Heart right ventricle (tissue), 16 donors: ENCODE results near the gene SPNS2. TPM values are rescaled to one million over a fixed set of nuclear protein-coding genes. Genes with fewer than 3 reads are reported as not detected.
A peak's percentile ranks its signal among the peaks of the same experiment; 100 is the strongest.

Source experiments
- ATAC-seq, 8 donors: fragments of 200-7000 bp; cut with Tn5 transposase; one replicate each; pipeline ENCODE4 v1.9.1; 2020; ENCODE audit warnings: mild to moderate bottlenecking in 8 of 8, moderate library complexity in 8 of 8, moderate number of reproducible peaks in 1 of 8
- DNase-seq, 2 donors: peaks; one replicate each; pipeline ENCODE4 v3.0.0-alpha.2; 2020
- H3K27ac ChIP-seq, 10 donors: fragments of 200-600 bp; sonication (generic) in 2 of 10; one replicate each; pipeline versions ENCODE4 v1.5.0 to v1.8.0; 2020 to 2022; ENCODE audit warnings: mild to moderate bottlenecking in 3 of 10
- H3K27me3 ChIP-seq, 7 donors: fragments of 200-600 bp; one replicate each; pipeline ENCODE4 v1.8.0; 2021 to 2022; ENCODE audit warnings: mild to moderate bottlenecking in 2 of 7
- H3K36me3 ChIP-seq, 9 donors: fragments of 200-600 bp; sonication (generic) in 1 of 9; one replicate each; pipeline versions ENCODE4 v1.5.0 to v1.8.0; 2020 to 2022; ENCODE audit warnings: mild to moderate bottlenecking in 2 of 9
- H3K4me1 ChIP-seq, 9 donors: fragments of 200-600 bp; sonication (generic) in 1 of 9; one replicate each; pipeline versions ENCODE4 v1.5.0 to v1.8.0; 2020 to 2022; ENCODE audit warnings: mild to moderate bottlenecking in 4 of 9
- H3K4me3 ChIP-seq, 10 donors: fragments of 200-600 bp; sonication (generic) in 2 of 10; one replicate each; pipeline versions ENCODE4 v1.5.0 to v1.8.0; 2020 to 2022; ENCODE audit warnings: mild to moderate bottlenecking in 7 of 10, moderate library complexity in 2 of 10
- H3K9me3 ChIP-seq, 11 donors: fragments of 200-600 bp in 10 of 11; sonication (generic) in 2 of 11; one replicate each; pipeline versions ENCODE4 v1.5.0 to v1.8.0; 2013 to 2022; ENCODE audit warnings: mild to moderate bottlenecking in 2 of 11, control low read depth in 1 of 11, moderate library complexity in 1 of 11
- CTCF ChIP-seq, 9 donors: fragments of 200-600 bp; sonication (generic) in 2 of 9; IDR thresholded peaks; one replicate each; pipeline versions ENCODE4 v1.5.0 to v1.8.0; 2021 to 2022; ENCODE audit warnings: antibody characterized with exemption in 9 of 9, mild to moderate bottlenecking in 5 of 9, moderate library complexity in 1 of 9
- WGBS, 2 donors: extraction: QIAGEN DNeasy Blood & Tissue Kit; methylation state at CpG; one replicate each; pipeline ENCODE4 v1.1.7; 2013; ENCODE audit warnings: inconsistent platforms in 1 of 2; 5-methylcytosine and 5-hydroxymethylcytosine counted together
- intact Hi-C, 10 donors: fragments of 100-400 bp; cut with DNase I; formaldehyde crosslinking; loops; one replicate each; pipeline versions ENCODE4 v1.11.1 to v1.14.2; 2022
- polyA plus RNA-seq, 2 donors: library from polyadenylated mRNA; stranded (reverse); fragments of 200-250 nt; gene quantifications; one replicate each; pipeline ENCODE4 v1.2.3, GENCODE V29; 2013
- total RNA-seq, 10 donors: library from RNA; stranded (reverse); fragmentation: NEBNext Ultra II Directional in 3 of 10; extraction: Animal tissue kit (Norgen Biotek cat#: 25700) in 3 of 10; gene quantifications; one replicate each; pipeline versions ENCODE4 v1.2.1 to v1.2.4, GENCODE V29; 2021 to 2023
- donor health status: Arrhythmogenic right ventricular cardiomyopathy.
- donor health status: ischemic (EF 13 %, LVEDD 7.1; RV severe dilation, severe dysfunction).
- donor health status: healthy with polysubstance abuse.
- donor health status: DM: no; HTN: yes; CAD: no.
- donor health status: DM: no; HTN: no; CAD: no.
- donor health status: ischemic (EF 25% LVEDD 6.9; RV normal size, moderate dysfunction).
- donor health status: ischemic (EF 25% LVEDD 5.7; RV mildly dilated, moderate dysfunction).
- donor health status: healthy.
- donor health status: DM: yes; HTN: yes; CAD: no.
- donor health status: Ischemic cardiomyopathy.
- donor health status: ischemic (EF 35%, LVEDD 5.7; RV mildly dilated, moderate dysfunction).
- donor health status: nonischemic (EF 11% LVEDD 7.7; RV severe dilation, severe dysfunction).
- donor health status: DM: yes; HTN: yes; CAD: no.
- donor health status: PGD.
- donor health status: ischemic (EF 29% LVEDD 5.4; RV normal size, mild dysfunction).
- donor health status: nonischemic (EF 23%, LVEDD 6.1; RV moderate dilation, normal function).

Gene SPNS2
- total and polyA plus RNA-seq, 12 donors: 4.5 to 27.7 (median 9.8) TPM

- DNase-seq (no peak), ATAC-seq (no peak)
- WGBS, 2 donors: 65 to 75% methylated on average over 23 of the region's 23 CpGs
- Histone ChIP-seq H3K27me3 (peaks cover 0 to 40% (median 0%) of the 10 kb centered on the region in 7 donors), H3K4me3 (no peak overlapping the region), H3K36me3 (no peaks in the 10 kb centered on the region), H3K27ac (no peak overlapping the region), H3K4me1 (peaks cover 3 to 40% (median 28%) of the 10 kb centered on the region in 9 donors), H3K9me3 (no peaks in the 10 kb centered on the region)
- intact Hi-C loops: loop anchor here in 5 of 10 donors (5.0 to 10.0 kb wide), 5 partner anchors 40 to 75 kb away; partner anchors contain the start of gene MYBBP1A (in 1 of the 5)
- no peak for TF ChIP-seq CTCF (IDR thresholded peaks at IDR 0.05)
Measured at GRCh38 chr17:4497101-4497824, 1.4 kb upstream of the SPNS2 start.

- H3K4me1 ChIP-seq: peaks cover 9 to 61% (median 43%) of the 10 kb centered on the region in 9 donors
- 1% methylated on average over 50 to 53 of the region's 53 CpGs for WGBS, 2 donors
Measured at GRCh38 chr17:4499431-4500190, 930 bp downstream of the SPNS2 start.

GRCh38 chr17:4500191-4500571 lies 1.5 kb downstream of the SPNS2 start:
- TF ChIP-seq CTCF (IDR thresholded peaks at IDR 0.05): no peak
- no peaks in the 10 kb centered on the region for H3K36me3 ChIP-seq
- no peaks in the 10 kb centered on the region for H3K9me3 ChIP-seq
- DNase-seq (no peak), ATAC-seq (no peak)
- WGBS, 2 donors: 18 to 25% methylated on average over 7 of the region's 7 CpGs
- intact Hi-C loops: no loop called here
- peaks cover 0 to 40% (median 0%) of the 10 kb centered on the region in 7 donors for H3K27me3 ChIP-seq
- peak overlapping the region in 9 of 10 donors; percentile 61 to 85 (median 79) for H3K27ac ChIP-seq
- peaks cover 9 to 67% (median 48%) of the 10 kb centered on the region in 9 donors for H3K4me1 ChIP-seq
- peak overlapping the region; percentile 55 to 67 (median 60) for H3K4me3 ChIP-seq

More at GRCh38 chr17:4499431-4500190, 930 bp downstream of the SPNS2 start:
- peak; percentile 35 to 58 (median 45) for ATAC-seq
- Histone ChIP-seq H3K4me3 (peak overlapping the region; percentile 55 to 67 (median 60)), H3K27me3 (peaks cover 0 to 40% (median 0%) of the 10 kb centered on the region in 7 donors), H3K9me3 (no peaks in the 10 kb centered on the region), H3K36me3 (no peaks in the 10 kb centered on the region), H3K27ac (peak overlapping the region; percentile 11 to 85 (median 78))
- DNase-seq: peak; percentile 42
- intact Hi-C loops: loop anchor here in 5 of 10 donors (5.0 to 10.0 kb wide), 5 partner anchors 38 to 77 kb away; partner anchors contain the start of gene MYBBP1A (in 1 of the 5)
- TF ChIP-seq CTCF (IDR thresholded peaks at IDR 0.05): no peak

- peak overlapping the region in 8 of 10 donors; percentile 55 to 67 (median 60) for H3K4me3 ChIP-seq
- intact Hi-C loops: no loop called here
- H3K36me3 ChIP-seq: no peaks in the 10 kb centered on the region
- no peaks in the 10 kb centered on the region for H3K9me3 ChIP-seq
- H3K27me3 ChIP-seq: peaks cover 0 to 40% (median 0%) of the 10 kb centered on the region in 7 donors
- TF ChIP-seq CTCF (IDR thresholded peaks at IDR 0.05): no peak
- 35 to 49% methylated on average over 3 of the region's 3 CpGs for WGBS, 2 donors
- ATAC-seq: no peak
- no peak for DNase-seq
- H3K4me1 ChIP-seq: peaks cover 12 to 79% (median 60%) of the 10 kb centered on the region in 9 donors
- peak overlapping the region in 8 of 10 donors; percentile 43 to 84 (median 62) for H3K27ac ChIP-seq
Measured at GRCh38 chr17:4501295-4501949, 2.7 kb downstream of the SPNS2 start.
